Stomach smooth muscle (tissue), 2 donors: ENCODE results near the gene KNDC1.

Experiments
- H3K27ac ChIP-seq: one replicate; pipeline ENCODE4 v1.7.0; 2013; ENCODE audit warnings: mild to moderate bottlenecking, low read length, inconsistent platforms
- H3K27me3 ChIP-seq, 2 donors: one replicate each; pipeline ENCODE4 v1.7.0; 2013; ENCODE audit warnings: low read length in 2 of 2; ENCODE audit not compliant: insufficient read depth in 2 of 2, control insufficient read depth in 1 of 2
- H3K36me3 ChIP-seq, 2 donors: one replicate each; pipeline ENCODE4 v1.7.0; 2013; ENCODE audit warnings: low read length in 2 of 2; ENCODE audit not compliant: control insufficient read depth in 2 of 2, insufficient read depth in 2 of 2
- H3K4me1 ChIP-seq: one replicate; pipeline ENCODE4 v1.7.0; 2013; ENCODE audit warnings: low read length; ENCODE audit not compliant: control insufficient read depth, insufficient read depth
- H3K4me3 ChIP-seq, 2 donors: one replicate each; pipeline ENCODE4 v1.7.0; 2013; ENCODE audit warnings: low read length in 2 of 2
- H3K9ac ChIP-seq, 2 donors: one replicate each; pipeline ENCODE4 v1.7.0; 2013; ENCODE audit warnings: low read length in 2 of 2, mild to moderate bottlenecking in 1 of 2
- H3K9me3 ChIP-seq, 2 donors: one replicate each; pipeline ENCODE4 v1.7.0; 2013; ENCODE audit warnings: low read length in 2 of 2; ENCODE audit not compliant: control insufficient read depth in 2 of 2
- donor health status: healthy.
- donor health status: Pancreatic carcinoma.

The KNDC1 gene

DNA sequence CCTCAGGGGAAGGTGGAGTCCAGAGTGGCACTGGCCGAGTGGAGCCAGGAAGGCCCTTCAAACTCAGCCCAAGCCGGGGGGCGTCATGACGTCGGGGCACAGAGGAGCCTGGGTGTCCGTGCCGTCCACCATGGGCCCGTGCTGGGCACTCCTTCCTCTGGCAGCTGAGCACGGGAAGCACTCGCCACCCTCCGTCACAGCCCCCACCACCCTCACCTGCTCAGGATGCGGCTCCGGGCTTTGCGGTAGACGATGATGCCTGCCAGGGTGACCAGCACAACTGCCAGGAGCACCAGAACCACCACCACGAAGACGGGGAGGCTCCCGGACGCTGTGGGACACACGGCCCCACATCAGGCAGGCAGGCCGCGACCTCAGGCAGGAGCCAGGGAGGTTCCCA lies 108.5 kb downstream of the KNDC1 start:
- Histone ChIP-seq H3K9ac (no peak overlapping the region), H3K36me3 (no peaks in the 10 kb centered on the region), H3K27ac (no peak overlapping the region), H3K4me3 (no peak overlapping the region), H3K9me3 (no peaks in the 10 kb centered on the region), H3K27me3 (no peaks in the 10 kb centered on the region), H3K4me1 (peaks cover 2% of the 10 kb centered on the region)

- Histone ChIP-seq H3K9me3 (no peaks in the 10 kb centered on the region), H3K27me3 (no peaks in the 10 kb centered on the region), H3K27ac (no peak overlapping the region), H3K36me3 (no peaks in the 10 kb centered on the region), H3K9ac (no peak overlapping the region), H3K4me1 (peaks cover 2% of the 10 kb centered on the region), H3K4me3 (no peak overlapping the region)
Observed at GRCh38 chr10:133269367-133269766, 109.3 kb downstream of the KNDC1 start.

DNA sequence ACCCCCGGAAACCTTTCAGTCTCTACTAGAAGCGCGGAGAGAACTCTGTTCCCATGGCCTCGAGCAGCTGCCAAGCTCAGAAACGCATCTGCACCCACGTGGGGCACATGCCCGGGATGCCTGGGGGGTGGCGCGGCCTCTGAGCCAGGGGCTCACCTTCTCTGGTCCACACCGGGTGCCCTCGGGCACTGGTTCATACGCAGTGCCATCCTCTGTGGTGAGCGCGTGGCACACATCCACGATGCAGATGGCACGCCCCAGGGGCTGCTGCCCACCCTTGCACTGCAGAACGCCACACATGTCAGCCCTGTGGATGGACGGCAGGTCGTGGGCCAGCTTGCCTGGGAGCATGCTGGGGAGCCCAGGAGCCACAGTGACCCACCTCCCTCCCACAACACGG lies 110.2 kb downstream of the KNDC1 start:
- no peaks in the 10 kb centered on the region for H3K9me3 ChIP-seq
- H3K27me3 ChIP-seq: peaks cover 0 to 4% of the 10 kb centered on the region in 2 donors
- no peak overlapping the region for H3K4me3 ChIP-seq
- no peak overlapping the region for H3K27ac ChIP-seq
- H3K36me3 ChIP-seq: no peaks in the 10 kb centered on the region
- no peaks in the 10 kb centered on the region for H3K4me1 ChIP-seq
- no peak overlapping the region for H3K9ac ChIP-seq

DNA sequence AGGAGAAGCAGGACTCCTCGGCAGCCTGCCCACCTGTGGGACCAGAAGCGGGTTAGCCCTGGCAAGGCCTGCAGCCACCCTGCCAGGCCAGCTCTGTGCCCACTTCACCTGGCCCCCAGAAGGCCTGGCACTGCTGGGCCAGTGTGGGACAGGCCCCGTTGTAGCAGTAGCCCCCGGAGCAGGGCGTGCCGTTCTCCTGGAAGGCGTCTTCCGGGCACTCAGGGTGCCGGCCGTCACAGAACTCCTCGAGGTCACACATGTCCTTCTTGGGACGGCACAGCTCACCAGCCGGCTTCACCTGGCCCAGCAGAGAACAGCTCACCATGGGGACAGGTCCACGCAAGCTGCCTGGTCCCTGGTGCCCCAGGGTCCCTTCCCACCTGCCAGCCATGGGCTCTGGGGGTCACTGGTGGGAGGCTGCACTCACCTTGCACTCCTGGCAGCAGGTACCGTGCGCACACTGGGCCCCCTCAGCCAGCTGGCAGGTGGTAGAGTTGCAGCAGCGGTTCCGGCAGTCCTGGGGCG lies 110.8 kb downstream of the KNDC1 start:
- no peaks in the 10 kb centered on the region for H3K4me1 ChIP-seq
- no peaks in the 10 kb centered on the region for H3K36me3 ChIP-seq
- peaks cover 0 to 8% of the 10 kb centered on the region in 2 donors for H3K27me3 ChIP-seq
- H3K4me3 ChIP-seq: no peak overlapping the region
- no peak overlapping the region for H3K9ac ChIP-seq
- no peak overlapping the region for H3K27ac ChIP-seq
- no peaks in the 10 kb centered on the region for H3K9me3 ChIP-seq

DNA sequence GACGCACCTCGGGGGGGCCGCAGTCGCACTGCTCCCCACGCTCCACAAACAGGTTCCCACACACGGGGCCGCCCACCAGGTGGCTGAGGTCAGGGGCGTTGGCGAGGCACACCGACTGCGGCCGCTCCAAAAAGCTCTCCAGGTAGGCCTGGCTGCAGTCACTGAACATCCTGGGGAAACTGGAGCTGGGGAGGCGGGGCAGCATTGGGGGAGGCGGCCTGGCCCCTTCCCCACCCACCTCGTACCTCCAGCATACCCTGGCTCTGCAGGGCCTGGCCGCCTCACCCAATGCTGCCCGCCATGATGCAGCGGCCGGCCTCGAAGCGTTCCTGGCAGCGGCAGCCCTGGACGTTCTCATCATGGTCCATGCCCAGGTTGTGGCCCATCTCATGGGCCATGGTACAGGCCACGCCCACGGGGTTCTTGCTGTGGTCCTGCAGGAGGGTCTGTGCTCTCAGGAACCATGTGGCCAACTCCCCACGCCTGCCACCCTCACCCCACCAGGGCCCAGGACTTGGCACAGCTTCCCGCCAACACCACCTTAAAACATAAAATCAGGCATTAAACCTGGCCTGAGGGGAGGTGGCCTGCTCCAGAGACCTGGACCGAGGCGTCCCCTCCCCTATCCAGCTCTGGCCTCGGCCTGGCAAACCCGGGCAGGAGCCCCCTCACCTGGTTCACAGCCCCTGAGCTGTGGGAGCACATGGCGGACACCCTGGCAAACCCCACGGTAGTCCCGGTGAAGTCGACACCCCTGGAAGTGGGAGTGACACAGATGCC lies 111.7 kb downstream of the KNDC1 start:
- H3K27me3 ChIP-seq: peaks cover 4 to 13% of the 10 kb centered on the region in 2 donors
- no peak overlapping the region for H3K9ac ChIP-seq
- H3K4me3 ChIP-seq: no peak overlapping the region
- H3K4me1 ChIP-seq: peaks cover 3% of the 10 kb centered on the region
- H3K9me3 ChIP-seq: no peaks in the 10 kb centered on the region
- H3K36me3 ChIP-seq: no peaks in the 10 kb centered on the region
- H3K27ac ChIP-seq: no peak overlapping the region

DNA sequence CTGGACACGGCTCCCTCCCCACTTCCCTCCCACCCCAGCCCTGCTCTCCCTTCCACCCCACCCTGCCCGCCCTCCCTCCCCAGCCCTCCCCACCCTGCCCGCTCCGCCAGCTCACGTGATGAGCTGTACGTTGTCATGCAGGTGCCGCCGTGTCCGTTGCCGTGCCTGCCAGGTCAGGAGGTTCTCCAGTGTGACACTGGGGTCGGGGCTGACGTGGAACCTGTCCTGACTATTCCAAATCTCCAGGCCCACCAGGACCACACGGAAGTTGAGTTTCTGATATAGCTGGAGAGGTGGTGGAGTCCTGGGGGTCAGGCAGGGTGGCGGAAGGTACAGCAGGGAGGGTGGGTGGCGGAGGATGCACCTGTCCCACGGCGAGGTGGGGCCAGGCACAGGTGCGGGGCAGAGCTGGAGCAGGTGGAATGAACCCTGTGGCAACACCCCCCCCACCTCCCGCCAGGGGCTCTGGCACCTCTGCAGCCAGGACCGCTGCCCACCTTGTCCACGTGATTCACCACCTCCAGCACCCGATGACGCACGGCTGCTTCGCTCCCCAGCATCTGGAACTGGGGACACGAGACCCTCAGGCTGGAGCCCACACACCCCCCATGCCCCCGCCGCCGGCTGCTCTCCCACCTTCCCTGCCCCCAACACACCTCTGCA lies 112.4 kb downstream of the KNDC1 start:
- Histone ChIP-seq H3K9ac (no peak overlapping the region), H3K27ac (no peak overlapping the region), H3K9me3 (no peaks in the 10 kb centered on the region), H3K4me3 (no peak overlapping the region), H3K36me3 (no peaks in the 10 kb centered on the region), H3K27me3 (peaks cover 4 to 13% of the 10 kb centered on the region in 2 donors), H3K4me1 (peaks cover 3% of the 10 kb centered on the region)

DNA sequence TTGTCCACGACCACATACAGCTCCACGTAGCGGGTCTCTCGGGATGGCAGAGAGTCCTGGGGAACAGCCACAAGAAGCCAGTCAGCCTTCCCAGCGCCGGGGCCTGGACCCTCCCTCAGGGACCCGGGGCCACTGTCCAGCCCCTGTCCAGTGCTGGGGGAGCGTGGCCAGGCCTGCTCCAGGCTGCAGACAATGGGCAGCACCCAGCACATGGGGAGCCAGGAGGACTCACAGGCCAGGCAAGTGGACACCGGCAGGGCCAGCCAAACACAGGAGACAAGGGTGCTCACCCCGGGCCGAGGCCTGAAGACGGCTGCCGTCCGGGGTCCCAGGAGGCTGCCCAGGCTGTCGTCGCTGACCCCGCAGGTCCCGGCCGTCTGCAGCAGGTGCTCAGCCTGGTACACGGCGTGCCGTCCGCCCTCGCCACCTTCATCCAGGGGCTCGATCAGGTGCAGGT lies 113.0 kb downstream of the KNDC1 start:
- no peak overlapping the region for H3K9ac ChIP-seq
- no peaks in the 10 kb centered on the region for H3K36me3 ChIP-seq

GRCh38 chr10:133273534-133274143 lies 113.6 kb downstream of the KNDC1 start:
- H3K27me3 ChIP-seq: peaks cover 4 to 13% of the 10 kb centered on the region in 2 donors
- H3K9me3 ChIP-seq: no peaks in the 10 kb centered on the region
- no peak overlapping the region for H3K4me3 ChIP-seq
- H3K36me3 ChIP-seq: peaks cover 0 to 2% of the 10 kb centered on the region in 2 donors
- H3K9ac ChIP-seq: no peak overlapping the region
- peaks cover 6% of the 10 kb centered on the region for H3K4me1 ChIP-seq
- no peak overlapping the region for H3K27ac ChIP-seq

More for the DNA sequence above, 113.0 kb downstream of the KNDC1 start:
- Histone ChIP-seq H3K27me3 (peaks cover 4 to 13% of the 10 kb centered on the region in 2 donors), H3K4me3 (no peak overlapping the region), H3K9me3 (no peaks in the 10 kb centered on the region), H3K4me1 (peaks cover 3% of the 10 kb centered on the region), H3K27ac (no peak overlapping the region)

DNA sequence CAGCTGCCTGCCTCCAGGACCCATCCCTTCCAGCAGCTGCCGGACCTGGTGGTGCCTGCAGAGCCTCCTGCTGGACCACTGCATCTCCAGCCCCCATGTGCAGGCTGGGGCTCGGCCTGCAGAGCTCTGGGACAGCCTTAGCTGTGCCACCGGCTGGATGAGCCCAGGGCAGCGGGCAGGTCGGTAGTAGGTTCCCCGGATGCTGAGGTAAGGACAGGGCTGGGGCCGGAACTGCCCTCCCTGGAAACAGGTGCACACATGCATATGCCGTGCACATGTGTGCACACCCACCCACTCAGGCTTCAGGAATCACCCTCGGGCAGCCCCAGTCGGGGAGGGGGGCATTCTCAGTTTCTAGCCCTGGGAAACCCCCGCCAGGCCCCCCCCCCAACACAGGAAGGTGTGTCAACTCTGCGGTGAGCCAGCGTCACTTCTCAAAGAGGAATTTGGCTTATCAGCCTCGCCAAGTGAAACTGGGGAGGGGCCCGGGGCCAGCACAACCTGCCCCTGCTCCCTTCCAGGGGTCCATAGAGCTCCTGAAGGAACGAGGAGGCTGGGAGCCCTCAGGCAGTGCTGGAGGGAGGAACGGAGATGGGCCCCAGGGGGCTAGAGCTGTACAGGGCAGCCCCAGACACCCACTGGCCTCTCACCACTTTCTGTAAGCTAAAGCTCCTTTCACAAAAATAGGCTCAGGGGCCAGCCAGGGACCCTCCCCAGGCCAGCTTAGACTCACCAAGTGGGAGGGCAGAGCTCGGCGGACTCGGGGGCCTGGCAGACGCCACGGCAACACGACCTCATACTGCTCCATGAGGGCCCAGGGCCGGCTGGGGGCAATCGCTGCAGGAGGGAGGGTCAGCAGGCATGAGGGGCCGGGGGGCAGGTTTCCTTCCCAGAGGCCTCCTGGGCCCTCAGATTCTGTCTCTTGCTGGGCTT lies 115.0 kb downstream of the KNDC1 start:
- Histone ChIP-seq H3K4me1 (peaks cover 6% of the 10 kb centered on the region), H3K36me3 (peaks cover 4 to 10% of the 10 kb centered on the region in 2 donors), H3K27me3 (peaks cover 4 to 13% of the 10 kb centered on the region in 2 donors), H3K9ac (no peak overlapping the region), H3K4me3 (no peak overlapping the region), H3K9me3 (no peaks in the 10 kb centered on the region), H3K27ac (no peak overlapping the region)

DNA sequence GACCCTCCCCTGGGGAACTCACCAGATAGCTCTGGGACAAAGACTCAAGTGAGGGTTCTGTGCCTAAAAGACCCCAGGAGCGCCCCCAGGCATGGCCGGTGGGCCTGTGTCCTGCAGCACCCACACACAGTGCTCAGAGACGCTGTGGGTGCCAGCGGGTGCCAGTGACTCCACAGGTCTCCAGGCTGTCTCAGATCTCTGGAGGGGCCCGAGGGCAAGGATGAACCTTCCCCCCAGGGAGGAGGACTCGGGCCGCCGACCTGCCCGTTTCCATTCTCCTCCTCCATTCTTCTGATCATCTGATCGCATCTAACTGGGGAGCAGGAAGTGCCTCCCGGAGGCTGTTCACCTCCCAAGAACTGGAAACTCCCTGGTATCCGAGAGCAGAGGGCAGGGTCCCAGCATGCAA lies 115.7 kb downstream of the KNDC1 start:
- Histone ChIP-seq H3K36me3 (peaks cover 7 to 15% of the 10 kb centered on the region in 2 donors), H3K4me1 (peaks cover 6% of the 10 kb centered on the region), H3K9me3 (no peaks in the 10 kb centered on the region), H3K4me3 (no peak overlapping the region), H3K27ac (no peak overlapping the region), H3K27me3 (peaks cover 4 to 13% of the 10 kb centered on the region in 2 donors), H3K9ac (no peak overlapping the region)
